SK-N-SH treated with all-trans-retinoic acid at 6 μM for 48 hours (cell line): ENCODE measurements around the gene MTO1.

Experiments
- ATAC-seq: fragments of 200-7000 bp; cut with Tn5 transposase; 3 replicates; pipeline ENCODE4 v1.9.1; 2020; ENCODE audit warnings: mild to moderate bottlenecking, moderate library complexity
- ARNTL ChIP-seq: fragments of 450-650 bp; formaldehyde crosslinking; IDR thresholded peaks from 2 replicates; pipeline ENCODE4 v1.5.0; 2020; ENCODE audit warnings: low read depth, mild to moderate bottlenecking, moderate library complexity, borderline replicate concordance
- BACH2 ChIP-seq: fragments of 250-450 bp; sonication (Bioruptor Pico); IDR thresholded peaks from 2 replicates; pipeline ENCODE4 v1.9.0; 2021; ENCODE audit warnings: mild to moderate bottlenecking, borderline replicate concordance
- CREB5 ChIP-seq: fragments of 250-450 bp; sonication (Bioruptor Pico); IDR thresholded peaks from 2 replicates; pipeline ENCODE4 v1.5.1; 2020; ENCODE audit warnings: low read depth, mild to moderate bottlenecking, moderate library complexity
- CSDC2 ChIP-seq: fragments of 250-450 bp; sonication (Bioruptor Pico); IDR thresholded peaks from 2 replicates; pipeline ENCODE4 v1.5.0; 2020; ENCODE audit warnings: mild to moderate bottlenecking, moderate library complexity
- CSRNP3 ChIP-seq: fragments of 250-450 bp; sonication (Bioruptor Pico); IDR thresholded peaks from 2 replicates; pipeline ENCODE4 v1.5.1; 2021; ENCODE audit warnings: mild to moderate bottlenecking, moderate library complexity
- ESRRG ChIP-seq: fragments of 250-450 bp; sonication (Bioruptor Pico); IDR thresholded peaks from 2 replicates; pipeline ENCODE4 v1.6.1; 2021; ENCODE audit warnings: mild to moderate bottlenecking
- ISL1 ChIP-seq: fragments of 250-450 bp; sonication (Bioruptor Pico); IDR thresholded peaks from 2 replicates; pipeline ENCODE4 v2.1.2; 2022; ENCODE audit warnings: mild to moderate bottlenecking, moderate library complexity
- OSR1 ChIP-seq: fragments of 250-450 bp; sonication (Bioruptor Pico); IDR thresholded peaks from 2 replicates; pipeline ENCODE4 v1.8.0; 2022; ENCODE audit warnings: moderate library complexity, mild to moderate bottlenecking, inconsistent platforms
- PATZ1 ChIP-seq: fragments of 250-450 bp; sonication (Bioruptor Pico); IDR thresholded peaks from 2 replicates; pipeline ENCODE4 v1.8.0; 2020; ENCODE audit warnings: mild to moderate bottlenecking, moderate library complexity, borderline replicate concordance
- POU6F1 ChIP-seq: fragments of 250-450 bp; sonication (Bioruptor Pico); IDR thresholded peaks from 2 replicates; pipeline ENCODE4 v1.8.0; 2021; ENCODE audit warnings: low read depth, mild to moderate bottlenecking, moderate library complexity, borderline replicate concordance
- PPARA ChIP-seq: fragments of 250-450 bp; sonication (Bioruptor Pico); IDR thresholded peaks from 2 replicates; pipeline ENCODE4 v1.5.0; 2020; ENCODE audit warnings: mild to moderate bottlenecking, borderline replicate concordance
- RARB ChIP-seq: fragments of 250-450 bp; sonication (Bioruptor Pico); IDR thresholded peaks from 2 replicates; pipeline ENCODE4 v1.8.0; 2021; ENCODE audit warnings: mild to moderate bottlenecking, moderate library complexity
- SNAI2 ChIP-seq: fragments of 250-450 bp; sonication (Bioruptor Pico); IDR thresholded peaks from 2 replicates; pipeline ENCODE4 v1.5.0; 2020; ENCODE audit warnings: mild to moderate bottlenecking, moderate library complexity
- TCF4 ChIP-seq: fragments of 250-450 bp; sonication (Bioruptor Pico); IDR thresholded peaks from 2 replicates; pipeline ENCODE4 v1.8.0; 2021; ENCODE audit warnings: mild to moderate bottlenecking, moderate library complexity, borderline replicate concordance
- TOX ChIP-seq: fragments of 250-450 bp; sonication (Bioruptor Pico); IDR thresholded peaks from 2 replicates; pipeline ENCODE4 v1.8.0; 2021; ENCODE audit warnings: mild to moderate bottlenecking, moderate library complexity, borderline replicate concordance
- TSHZ2 ChIP-seq: fragments of 250-450 bp; sonication (Bioruptor Pico); IDR thresholded peaks from 2 replicates; pipeline ENCODE4 v1.5.0; 2020; ENCODE audit warnings: mild to moderate bottlenecking, moderate library complexity
- ZC3H10 ChIP-seq: fragments of 250-450 bp; sonication (Bioruptor Pico); IDR thresholded peaks from 2 replicates; pipeline ENCODE4 v1.5.1; 2021; ENCODE audit warnings: mild to moderate bottlenecking, moderate library complexity
- ZFP3 ChIP-seq: fragments of 250-450 bp; sonication (Bioruptor Pico); IDR thresholded peaks from 2 replicates; pipeline ENCODE4 v1.5.0; 2020; ENCODE audit warnings: mild to moderate bottlenecking, moderate library complexity
- ZFP30 ChIP-seq: fragments of 450-650 bp; formaldehyde crosslinking; IDR thresholded peaks from 2 replicates; pipeline ENCODE4 v1.5.0; 2022; ENCODE audit warnings: mild to moderate bottlenecking, moderate library complexity
- ZNF565 ChIP-seq: fragments of 450-650 bp; formaldehyde crosslinking; conservative IDR thresholded peaks from 2 replicates; pipeline ENCODE4 v1.5.0; 2020; ENCODE audit warnings: low read depth, mild to moderate bottlenecking, moderate library complexity
- ZNF70 ChIP-seq: fragments of 450-650 bp; formaldehyde crosslinking; IDR thresholded peaks from 2 replicates; pipeline ENCODE4 v1.5.0; 2020; ENCODE audit warnings: mild to moderate bottlenecking, moderate library complexity
- ZNF8 ChIP-seq: fragments of 450-650 bp; formaldehyde crosslinking; IDR thresholded peaks from 2 replicates; pipeline ENCODE4 v1.5.0; 2020; ENCODE audit warnings: mild to moderate bottlenecking, moderate library complexity

MTO1 gene

GRCh38 chr6:73506246-73506645 is 44.7 kb downstream of the MTO1 start:
- TF ChIP-seq CSDC2 (CRISPR knock-in tag), result no peak
- no peak for TF ChIP-seq ARNTL
- ATAC-seq, result no peak

- TF ChIP-seq ESRRG (CRISPR knock-in tag) (no peak), ZNF8 (no peak), ZFP3 (CRISPR knock-in tag) (no peak), ZC3H10 (CRISPR knock-in tag) (no peak), BACH2 (CRISPR knock-in tag) (no peak), TSHZ2 (no peak), CREB5 (CRISPR knock-in tag) (no peak), CSRNP3 (CRISPR knock-in tag) (no peak), ZNF565 (CRISPR knock-in tag) (no peak), SNAI2 (CRISPR knock-in tag) (no peak), PPARA (CRISPR knock-in tag) (no peak), ZNF70 (CRISPR knock-in tag) (no peak), PATZ1 (CRISPR knock-in tag) (no peak)
- ATAC-seq, result no peak
These were observed 47.2 kb downstream of the MTO1 start for GRCh38 chr6:73508776-73509175.

GRCh38 chr6:73509851-73510250 is 48.3 kb downstream of the MTO1 start:
- ATAC-seq, result no peak
- TF ChIP-seq TCF4, result no peak
- no peak for TF ChIP-seq ZNF565 (CRISPR knock-in tag)
- TF ChIP-seq CSDC2 (CRISPR knock-in tag), result no peak
- no peak for TF ChIP-seq OSR1
- TF ChIP-seq ISL1 (CRISPR knock-in tag), result no peak
- TF ChIP-seq ESRRG (CRISPR knock-in tag), result no peak
- TF ChIP-seq CSRNP3 (CRISPR knock-in tag), result no peak
- no peak for TF ChIP-seq ZFP30 (CRISPR knock-in tag)
- TF ChIP-seq PPARA (CRISPR knock-in tag), result no peak
- no peak for TF ChIP-seq PATZ1 (CRISPR knock-in tag)
- TF ChIP-seq ZNF70 (CRISPR knock-in tag), result no peak
- no peak for TF ChIP-seq POU6F1 (CRISPR knock-in tag)
- TF ChIP-seq ZNF8, result no peak
- no peak for TF ChIP-seq RARB
- TF ChIP-seq ZFP3 (CRISPR knock-in tag), result no peak
- no peak for TF ChIP-seq TOX
- no peak for TF ChIP-seq TSHZ2
- no peak for TF ChIP-seq SNAI2 (CRISPR knock-in tag)
- TF ChIP-seq ZC3H10 (CRISPR knock-in tag), result no peak
- TF ChIP-seq ARNTL, result no peak
- TF ChIP-seq, all 23 proteins: peak for 0
